A549 treated with Mapracorat at 1 μM for 4 hours (cell line): Measurements from ENCODE around the gene RNF148. TPM values are rescaled to one million over a fixed set of nuclear protein-coding genes. Genes with fewer than 3 reads are reported as not detected.

Experiments
- total RNA-seq: library from RNA; stranded (reverse); fragments of 200-300 nt; extraction: Qiagen RNA extraction; gene quantifications from 5 replicates; pipeline ENCODE4 v1.2.3, GENCODE V29; 2022

RNF148 gene
- total RNA-seq: not detected in 5 replicates

GRCh38 chr7:122702872-122703510, at the start of gene RNF148:
TSS of gene RNF148 (minus strand) at chr7:122702922. CDS start at chr7:122702750, 172 bp downstream.

GRCh38 chr7:122699017-122699416, 3.7 kb downstream of the RNF148 start, which contains the start of gene RNF133:
TSS of gene RNF133 (minus strand) at chr7:122699117. CDS start at chr7:122698918, 199 bp downstream.

Other genes starting within 250 kb of the RNF148 start
- gene RNF133, start 3.8 kb downstream of the RNF148 start, total RNA-seq: not detected in 5 replicates
- 0.03 to 0.11 TPM (median 0.05 TPM) in 4 of 5 replicates, not detected in the other for gene CADPS2, start 183.5 kb upstream of the RNF148 start, total RNA-seq